ENCODE data around the gene C10orf105.

Gene C10orf105

DNA sequence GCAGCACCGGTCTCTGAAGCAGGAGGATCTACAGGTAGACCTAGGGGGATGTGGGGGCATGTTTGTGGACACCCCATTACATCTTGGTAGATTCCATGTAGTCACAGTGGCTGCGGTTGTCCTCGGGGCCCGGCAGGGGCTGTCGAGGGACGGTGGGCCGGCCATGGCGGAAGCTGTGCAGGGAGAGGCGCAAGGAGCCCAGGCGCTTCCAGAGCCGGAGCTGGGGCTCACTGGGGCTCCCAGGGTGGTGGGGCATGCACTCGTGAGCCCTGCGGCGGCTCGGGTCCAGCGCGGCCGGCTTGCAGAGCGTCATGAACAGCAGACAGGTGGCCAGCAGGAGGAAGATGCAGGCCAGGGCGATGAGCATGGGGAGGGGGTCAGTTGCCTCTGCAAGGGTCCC, 3.7 kb downstream of the C10orf105 start:
- ATAC-seq: no peak

DNA sequence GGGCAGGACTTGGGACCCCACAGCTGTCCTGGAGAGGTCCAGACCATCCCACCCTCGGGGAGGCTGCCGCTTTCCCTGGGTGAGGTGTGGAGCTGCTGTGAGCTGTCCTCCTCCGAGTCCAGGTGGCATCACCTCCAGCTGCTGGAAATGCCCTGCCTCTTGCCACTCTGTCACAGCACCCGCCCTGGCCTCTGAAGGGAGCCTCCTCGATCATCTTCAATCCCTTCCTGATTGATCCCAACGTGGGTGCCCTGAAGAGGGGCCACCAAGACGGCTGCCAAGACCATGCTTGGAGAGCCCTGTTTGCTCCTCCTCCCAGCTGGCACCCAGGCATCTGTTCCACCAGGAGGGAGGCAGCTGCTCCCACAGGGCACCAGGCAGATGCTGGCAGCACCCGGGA, 4.6 kb downstream of the C10orf105 start:
- no peak for ATAC-seq

DNA sequence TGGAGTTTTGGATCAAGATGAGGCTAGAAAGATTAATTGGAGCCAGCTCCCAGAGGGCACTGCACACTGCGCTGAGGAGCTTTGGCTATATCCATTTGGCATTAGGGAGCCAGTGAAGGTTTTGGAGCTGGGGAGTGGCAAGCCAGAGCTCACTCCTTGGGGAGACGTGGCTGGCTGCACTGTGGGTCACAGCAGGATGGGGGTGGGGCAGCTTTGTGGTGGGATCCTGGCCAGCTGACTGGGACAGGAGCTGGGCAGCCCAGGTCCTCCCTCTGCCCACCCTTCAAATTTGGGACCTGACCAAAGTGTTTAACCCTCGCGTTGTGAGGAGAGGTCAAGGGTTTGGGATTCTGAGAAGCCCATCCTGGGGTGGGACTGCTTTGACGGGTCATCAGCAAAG, 5.0 kb downstream of the C10orf105 start:
- no peak for ATAC-seq

DNA sequence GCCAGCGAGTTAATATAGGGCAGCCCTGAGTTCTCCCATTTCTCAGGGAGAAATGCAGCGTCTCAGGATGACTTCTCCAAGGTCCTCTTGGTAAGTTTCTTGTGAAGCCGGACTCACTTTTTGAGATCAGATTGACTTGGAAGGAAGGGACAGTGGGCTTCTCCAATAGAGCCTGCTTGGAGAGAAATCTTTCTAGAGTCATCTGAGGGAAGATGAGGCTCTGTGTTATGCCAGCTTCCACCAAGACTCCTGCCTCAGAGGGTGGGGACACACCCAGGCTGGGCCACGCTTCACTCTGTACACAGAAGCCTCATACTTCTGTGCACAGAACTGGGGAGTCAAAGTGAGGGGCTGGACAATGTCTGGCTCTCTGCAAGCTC, 5.6 kb downstream of the C10orf105 start:
- ATAC-seq: no peak

DNA sequence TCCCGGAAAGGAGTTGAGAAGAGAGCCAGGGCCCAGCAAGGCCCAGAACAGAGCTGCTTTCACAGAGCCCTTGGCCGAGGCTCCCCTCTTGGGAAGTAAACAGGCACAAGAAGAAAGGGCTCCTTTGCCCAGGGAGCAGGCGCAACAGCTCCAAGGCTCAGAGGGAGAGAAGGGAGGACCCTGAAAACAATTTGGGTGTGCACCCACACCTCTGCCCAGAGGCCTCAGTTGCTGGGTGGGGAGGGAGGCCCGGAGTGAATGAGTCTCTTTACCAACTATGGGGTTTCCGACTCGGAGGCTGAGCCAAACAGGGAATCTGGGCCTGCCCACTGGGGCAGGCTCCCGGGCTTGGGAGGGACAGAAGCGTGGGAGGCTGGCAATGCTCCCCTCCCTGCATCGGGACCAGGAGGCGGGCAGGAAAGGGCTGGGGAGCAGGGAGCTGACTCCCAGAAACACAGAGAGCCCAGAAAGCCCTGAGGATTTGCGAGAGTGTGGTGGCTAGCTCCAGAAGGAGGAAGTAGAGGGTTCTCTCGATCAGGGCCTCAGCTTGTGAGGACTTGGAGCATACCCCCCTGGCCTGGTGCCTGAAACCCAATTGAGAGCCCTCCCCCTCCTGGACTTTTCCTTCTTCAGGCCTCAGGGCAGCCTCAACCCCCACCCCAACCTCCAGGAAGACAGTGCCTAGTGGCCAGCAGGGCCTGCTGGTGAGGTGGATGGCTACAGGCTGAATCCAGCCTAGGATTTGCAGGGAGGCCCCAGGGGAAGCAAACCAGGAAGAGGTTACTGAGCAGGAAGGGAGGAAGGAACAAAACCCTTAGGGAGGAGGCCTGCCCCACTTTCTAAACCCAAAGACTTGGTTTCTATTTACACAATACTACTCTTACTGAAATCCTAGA, 6.2 kb downstream of the C10orf105 start:
- ATAC-seq: peak; percentile 75 to 77

DNA sequence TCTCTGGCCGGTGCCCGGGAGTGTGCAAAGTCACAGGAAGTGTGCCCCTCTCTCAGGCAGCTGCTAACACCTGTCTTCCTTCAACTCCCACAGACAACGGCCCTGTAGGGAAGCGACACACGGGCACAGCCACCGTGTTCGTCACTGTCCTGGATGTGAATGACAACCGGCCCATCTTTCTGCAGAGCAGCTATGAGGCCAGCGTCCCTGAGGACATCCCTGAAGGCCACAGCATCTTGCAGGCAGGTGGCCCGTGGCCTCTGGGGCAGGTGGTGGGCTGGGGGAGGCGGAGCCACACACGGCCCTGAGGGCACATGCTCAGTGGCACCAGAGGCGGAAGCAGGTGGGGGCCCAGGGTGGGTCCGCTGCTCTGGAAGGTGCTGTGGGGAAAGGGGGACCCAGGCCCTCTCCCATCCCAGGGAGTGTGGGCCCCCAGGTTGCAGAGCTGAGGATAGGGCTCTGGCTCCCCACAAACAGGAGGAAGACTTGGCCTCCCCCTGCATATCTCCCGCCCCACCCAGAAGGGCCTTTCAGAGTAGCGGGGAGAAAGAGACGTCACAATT, 6.9 kb downstream of the C10orf105 start:
- peak; percentile 63 to 64 for ATAC-seq

DNA sequence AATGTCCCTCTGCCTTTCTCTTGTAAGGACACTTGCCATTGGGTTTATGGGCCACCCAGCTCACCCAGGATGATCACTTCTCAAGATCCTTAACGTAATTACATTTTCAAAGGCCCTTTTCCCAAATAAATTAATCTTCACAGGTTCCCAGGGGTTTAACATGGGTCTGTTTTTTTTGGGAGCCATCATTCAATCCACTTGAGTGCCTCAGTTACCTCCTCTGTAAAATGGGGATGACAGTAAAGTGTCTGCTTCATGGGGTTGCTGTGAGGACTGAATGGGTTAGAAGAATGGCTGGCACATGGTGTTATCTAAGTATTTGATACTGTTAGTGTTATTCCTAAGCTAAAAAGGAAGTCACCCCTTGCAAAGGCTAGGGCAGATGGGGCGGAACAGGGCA, 7.4 kb downstream of the C10orf105 start:
- ATAC-seq: no peak

DNA sequence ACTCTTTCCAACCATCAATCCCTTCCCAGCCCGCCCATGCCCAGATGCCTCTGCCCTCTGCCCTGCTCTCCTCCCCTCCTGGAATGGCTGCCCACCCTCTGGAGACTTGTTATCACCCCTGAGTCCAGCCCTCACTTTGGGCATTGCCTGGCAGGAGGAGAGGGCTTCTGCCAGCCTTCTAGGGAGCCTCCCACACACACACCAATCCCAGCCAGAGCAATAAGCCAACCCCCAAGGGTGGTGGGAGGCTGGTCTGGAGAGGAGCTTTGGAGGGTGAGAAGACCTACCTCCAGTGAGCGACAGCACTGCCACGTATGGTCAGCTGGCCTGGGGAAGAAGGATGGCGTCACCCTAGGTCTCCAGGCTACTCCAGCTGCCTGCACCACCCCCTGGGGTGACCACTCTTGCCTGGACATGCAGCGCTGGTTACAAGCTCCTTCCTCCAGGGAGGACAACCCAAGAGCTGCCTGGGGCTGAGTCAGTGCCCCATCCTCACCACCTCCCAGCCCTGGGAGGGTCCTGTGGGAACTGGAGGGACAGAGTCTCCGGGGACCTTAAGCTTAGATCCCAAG, 8.4 kb downstream of the C10orf105 start:
- no peak for ATAC-seq

DNA sequence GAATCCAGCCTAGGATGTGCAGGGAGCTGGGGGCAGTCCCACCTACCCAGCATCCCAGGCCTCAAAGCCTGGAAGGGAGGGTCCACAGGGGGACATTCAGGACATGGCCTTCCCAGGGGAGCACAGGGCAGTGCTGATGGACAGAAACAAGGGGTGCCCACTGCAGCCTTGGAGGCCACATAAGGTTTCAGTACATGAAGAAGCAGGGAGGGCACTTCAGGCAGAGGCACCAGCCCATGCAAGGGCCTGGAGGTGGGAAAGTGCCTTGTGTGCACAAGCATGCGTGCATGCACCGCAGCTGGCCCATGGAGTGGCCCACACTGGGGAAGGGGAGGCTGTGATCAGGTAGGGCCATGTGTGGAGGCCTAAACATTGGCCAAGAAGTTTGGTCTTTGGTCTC, 9.1 kb downstream of the C10orf105 start:
- no peak for ATAC-seq

DNA sequence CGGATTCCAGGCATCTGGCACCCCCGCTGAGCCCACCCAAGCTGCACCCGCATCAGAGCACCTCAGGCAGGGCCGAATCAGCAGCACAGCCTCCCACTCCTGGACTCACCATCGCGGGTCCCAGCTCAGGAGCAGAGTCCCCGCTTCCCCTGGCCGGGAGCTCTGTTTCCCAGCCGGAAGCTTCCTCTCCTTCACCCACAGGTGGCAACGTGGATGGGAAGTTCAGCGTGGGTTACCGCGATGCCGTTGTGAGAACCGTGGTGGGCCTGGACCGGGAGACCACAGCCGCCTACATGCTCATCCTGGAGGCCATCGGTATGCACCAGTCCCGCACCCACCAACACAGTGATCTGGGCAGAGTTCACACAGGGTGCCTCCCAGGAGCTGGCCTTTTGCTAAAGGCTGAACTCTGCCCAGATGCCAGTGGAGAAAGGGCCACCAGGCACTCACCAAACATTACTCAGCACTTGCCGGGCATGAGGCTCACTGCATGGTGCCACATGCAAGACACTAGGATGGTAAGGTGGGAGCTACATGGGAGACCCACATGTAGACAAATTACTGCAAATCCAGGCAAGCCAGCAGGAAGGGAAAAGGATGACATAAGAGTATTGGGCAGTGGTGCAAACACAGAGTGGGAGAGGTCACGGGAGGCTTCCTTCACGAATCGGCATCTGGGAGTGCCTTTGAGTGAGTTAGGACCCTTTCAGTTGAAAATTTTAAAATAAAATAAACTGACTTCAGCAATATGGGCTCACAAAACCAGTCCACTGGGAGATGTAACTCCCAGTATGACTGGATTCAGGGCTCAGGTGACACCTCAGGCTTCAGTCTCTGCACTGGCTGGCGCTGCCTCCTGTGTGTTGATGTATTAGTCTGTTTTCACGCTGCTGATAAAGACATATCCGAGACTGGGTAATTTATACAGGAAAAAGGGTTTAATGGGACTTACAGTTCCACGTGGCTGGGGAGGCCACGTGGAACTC, 10.4 kb downstream of the C10orf105 start:
- no peak for ATAC-seq

DNA sequence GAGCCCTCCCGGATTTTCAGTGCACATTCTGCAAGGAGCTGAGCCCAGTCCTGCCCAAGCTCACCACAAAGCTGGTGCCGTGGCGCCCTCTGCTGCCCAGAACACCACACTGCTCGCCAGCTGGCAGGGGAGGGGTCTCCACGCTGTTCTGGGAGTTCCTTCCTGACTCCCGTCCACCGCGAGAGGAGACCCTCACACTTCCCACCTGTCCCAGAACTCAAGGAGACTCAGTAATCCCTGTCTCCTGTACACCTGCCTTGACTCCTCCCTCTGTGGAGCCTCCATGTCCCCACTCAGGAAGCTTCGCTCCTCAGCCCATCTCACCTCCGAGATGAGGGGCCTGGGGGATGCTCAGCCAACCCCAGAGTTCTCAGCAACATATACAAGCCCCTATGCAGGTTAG, 11.3 kb downstream of the C10orf105 start:
- peak; percentile 32 to 34 for ATAC-seq

DNA sequence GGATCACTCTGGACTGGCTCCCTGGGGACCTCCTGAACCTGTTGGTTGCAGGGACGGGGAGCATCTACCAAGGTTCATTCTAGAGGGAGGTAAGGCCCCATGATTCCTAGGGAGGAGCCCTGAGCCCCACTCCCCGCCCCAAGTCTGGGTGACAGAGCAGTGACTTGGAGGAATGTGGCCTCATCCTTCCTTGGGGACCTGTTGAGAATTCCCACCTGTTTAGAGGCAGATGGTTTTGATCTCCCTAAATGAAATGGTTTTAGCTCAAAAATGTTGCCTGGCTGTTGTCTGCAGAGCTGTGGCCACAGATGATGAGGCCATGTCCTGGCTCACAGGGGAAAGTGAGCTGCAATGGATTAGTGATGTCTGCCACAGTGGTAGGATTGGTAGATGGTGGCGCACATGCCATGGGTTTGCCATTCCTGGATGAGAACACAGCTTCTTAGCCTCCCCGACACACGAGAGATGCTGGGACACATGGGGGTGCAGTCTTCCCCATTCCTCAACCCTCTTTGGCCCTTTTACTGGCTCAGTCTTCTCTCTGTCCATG, 12.3 kb downstream of the C10orf105 start:
- no peak for ATAC-seq

DNA sequence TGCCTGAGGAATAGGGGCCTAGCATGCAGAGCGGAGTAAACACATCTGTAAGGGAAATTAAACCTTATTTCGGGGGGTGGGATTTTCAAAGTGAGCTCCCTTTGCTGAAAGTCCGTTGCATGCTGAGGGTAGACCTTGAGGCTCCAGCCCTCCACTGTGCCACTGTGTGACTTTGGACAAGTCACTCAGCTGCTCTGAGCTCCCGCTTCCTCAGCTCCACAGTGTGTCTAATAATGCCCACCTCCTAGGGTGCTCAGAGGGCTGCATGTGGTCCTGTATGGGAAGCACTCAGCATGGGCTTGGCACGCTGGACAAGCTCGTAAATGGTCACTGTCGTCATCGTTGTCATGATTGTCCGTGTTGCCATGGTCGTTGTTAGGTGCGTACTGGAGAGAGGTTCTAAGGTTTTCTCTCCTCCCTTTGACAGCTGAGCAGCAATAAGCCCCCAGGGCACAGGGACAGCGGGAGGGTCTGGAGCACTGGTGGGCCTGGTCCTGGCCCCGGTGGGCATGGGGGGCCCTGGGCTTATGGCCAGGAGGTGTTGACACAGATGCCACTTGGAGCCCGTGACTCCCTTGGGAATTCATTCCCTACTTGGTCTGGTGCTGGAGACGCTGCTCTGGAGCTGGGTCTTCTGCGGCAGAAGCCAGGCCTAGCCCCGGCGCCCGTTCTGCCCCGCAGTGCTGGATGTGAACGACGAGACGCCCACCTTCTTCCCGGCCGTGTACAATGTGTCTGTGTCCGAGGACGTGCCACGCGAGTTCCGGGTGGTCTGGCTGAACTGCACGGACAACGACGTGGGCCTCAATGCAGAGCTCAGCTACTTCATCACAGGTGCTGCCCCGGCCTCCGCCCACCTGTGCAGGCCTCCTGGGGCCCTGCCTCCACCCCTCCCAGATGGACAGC, 13.1 kb downstream of the C10orf105 start:
- ATAC-seq: no peak

DNA sequence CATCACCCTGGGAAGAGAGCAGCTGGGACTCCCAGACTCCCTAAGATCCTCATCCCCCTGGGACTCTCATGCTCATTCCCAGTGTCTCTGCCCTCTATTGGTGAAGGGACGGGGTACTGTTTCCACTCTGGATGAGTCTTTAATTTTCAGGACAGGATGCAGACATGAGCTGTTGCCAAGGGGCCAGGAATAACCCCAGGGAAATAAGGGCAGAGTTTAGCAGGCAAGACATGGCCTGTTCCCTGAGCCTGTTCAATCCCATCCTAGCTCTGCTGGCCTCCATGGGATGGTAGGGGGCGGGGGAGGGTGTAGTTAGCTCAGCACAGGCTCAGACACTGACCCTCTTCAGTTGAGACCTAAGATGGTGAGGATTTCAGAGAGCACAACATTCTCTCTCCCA, 14.0 kb downstream of the C10orf105 start:
- ATAC-seq: no peak

DNA sequence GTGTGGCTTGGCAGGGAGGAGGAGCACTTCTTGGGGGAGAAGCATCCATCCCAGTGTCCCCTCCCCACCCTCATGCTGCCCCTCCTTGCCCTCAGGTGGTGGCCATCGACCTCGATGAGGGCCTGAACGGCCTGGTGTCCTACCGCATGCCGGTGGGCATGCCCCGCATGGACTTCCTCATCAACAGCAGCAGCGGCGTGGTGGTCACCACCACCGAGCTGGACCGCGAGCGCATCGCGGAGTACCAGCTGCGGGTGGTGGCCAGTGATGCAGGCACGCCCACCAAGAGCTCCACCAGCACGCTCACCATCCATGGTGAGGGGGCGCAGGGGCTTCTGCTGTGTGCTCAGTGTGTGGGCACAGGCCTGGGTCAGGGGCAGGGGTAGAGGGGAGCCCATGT, 14.8 kb downstream of the C10orf105 start:
- ATAC-seq: no peak

DNA sequence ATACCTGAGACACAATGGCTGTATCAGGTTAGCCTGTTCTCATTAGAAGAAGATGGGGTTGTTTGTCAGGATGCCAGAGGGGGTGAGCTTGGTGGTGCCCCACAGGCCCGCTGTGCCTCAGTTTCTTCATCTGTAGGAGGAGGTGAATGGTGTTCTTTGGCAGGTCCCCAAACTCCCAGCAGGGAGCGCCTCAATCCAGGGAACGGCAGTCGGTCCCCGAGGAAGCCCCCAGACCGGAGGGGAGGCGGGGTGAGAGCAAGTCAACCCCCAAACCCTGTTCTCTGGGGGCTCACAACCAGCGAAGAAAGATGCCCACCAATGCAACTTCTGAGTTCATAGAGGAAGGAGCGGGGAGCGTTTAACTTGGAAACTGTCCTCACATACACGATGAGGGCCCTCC, 16.0 kb downstream of the C10orf105 start:
- ATAC-seq: no peak

DNA sequence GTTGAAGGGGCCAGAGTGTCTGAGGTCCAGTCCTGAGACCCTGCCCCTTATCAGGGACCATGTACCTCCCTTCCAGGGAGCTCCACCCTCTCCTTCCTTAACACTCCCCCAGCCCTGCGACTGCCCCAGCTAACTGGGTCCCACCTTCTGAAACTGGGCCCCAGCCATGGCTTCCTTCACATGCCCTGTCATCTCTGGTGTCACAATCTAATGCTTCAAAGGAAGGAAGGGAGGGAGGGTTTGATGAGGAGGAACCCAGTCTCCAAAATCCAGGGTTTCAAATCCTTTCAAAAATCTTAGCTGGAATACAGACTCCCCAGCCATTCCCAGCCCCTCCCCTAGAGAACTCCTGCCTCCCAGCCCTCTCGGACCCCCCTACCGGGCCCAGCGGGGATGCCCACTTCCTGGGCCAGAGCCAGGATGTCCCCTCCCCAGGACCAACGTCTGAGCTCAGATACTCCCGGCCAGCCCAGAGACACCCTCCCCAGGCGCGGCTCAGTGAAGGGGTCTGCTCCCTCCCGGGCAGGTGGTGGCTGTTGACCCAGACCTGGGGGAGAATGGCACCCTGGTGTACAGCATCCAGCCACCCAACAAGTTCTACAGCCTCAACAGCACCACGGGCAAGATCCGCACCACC, 18.0 kb downstream of the C10orf105 start:
- ATAC-seq: no peak

DNA sequence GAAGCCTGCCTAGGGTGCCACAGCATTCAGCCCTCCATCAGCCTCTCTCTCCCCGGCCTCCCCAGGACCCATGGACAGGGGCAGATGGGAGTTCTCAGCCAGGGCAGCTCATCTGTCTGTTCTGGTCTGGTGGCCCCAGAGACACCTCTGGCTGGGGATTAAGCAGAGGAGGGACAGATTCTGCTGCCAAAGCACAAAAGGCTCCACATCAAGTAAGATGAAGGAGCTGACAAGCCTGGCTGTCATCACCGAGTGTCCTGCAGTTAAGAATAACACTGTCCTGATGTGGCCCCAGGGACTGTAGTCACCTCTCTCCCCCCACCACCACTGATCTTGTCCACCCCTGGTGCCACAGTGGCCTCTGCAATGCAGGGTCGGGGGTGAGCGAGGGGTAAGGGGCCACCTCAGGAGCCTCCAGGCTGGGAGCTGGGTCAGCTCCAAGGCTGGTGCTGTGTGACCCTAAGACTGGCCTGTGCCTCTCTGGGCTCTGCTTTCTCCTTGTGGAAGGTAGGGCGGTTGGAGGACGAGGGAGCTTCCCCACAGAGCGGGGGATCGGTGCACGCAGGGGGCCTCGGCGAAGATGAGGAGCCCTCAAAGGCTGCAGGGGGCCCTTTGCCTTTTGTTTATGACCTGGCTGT, 18.7 kb downstream of the C10orf105 start:
- ATAC-seq: no peak

DNA sequence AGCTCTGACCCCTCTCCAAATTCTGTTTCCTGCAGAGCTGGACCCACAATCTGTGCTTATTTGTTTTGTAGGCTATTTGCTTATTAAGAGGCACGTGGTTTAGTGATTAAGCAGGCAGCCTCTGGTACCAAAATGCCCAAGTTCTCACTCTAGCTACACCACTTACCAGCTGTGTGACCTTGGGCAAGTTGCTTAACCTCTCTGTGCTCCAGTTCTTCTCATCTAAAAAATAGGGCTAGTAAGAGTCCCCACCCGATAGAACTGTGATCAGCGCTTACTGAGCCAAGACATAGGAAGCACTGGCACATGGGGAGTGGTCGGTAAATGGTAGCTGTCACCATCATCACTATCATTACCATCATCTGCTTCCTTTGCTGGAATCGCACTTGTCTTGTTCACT, 20.8 kb downstream of the C10orf105 start:
- ATAC-seq: peak; percentile 7 to 21

DNA sequence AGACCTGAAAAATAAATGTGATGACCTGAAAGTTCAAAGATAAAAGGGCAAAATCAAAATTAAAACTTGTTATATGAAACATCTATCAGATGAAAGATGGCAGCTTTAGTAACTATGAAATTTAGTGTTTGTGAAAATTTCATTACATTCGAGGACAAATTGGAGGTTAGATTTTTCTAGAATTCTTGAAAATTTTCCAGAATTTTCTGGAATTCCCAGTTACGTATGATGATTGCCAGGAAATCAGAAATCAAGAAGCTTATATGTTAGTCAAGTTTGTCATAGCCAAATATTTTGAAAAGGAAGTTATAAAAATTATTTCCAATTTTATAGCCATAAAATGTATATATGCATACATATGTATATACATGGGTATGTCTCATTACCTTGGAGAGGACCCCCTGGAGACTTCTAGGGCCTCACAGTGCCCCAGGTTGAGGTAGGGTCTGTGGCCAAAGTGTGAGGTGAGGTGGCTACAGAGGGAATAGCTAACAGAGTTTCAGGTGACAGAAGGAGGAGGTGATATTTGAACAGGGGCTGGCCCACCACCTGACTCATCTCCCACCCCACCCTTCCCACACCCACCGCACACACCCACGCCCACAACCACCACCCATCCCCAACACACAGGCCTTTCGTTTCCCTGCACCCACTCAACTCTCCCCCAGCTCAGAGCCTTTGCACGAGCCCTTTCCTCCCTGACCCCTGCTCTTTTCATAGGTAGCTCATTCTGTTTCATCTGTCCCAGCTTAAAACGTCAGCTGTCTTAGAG, 21.5 kb downstream of the C10orf105 start:
- ATAC-seq: peak; percentile 57 to 62
